Activated T-cell treated with anti-CD3 and anti-CD28 coated beads, Interleukin-2, amount 50 U/mL, for 72 hours (primary cell): ENCODE measurements around the gene LPP. TPM values are rescaled to one million over a fixed set of nuclear protein-coding genes. Genes with fewer than 3 reads are reported as not detected.

ENCODE experiments used
- ATAC-seq, 2 donors: fragments of 150-1000 bp; cut with Tn5 transposase; replicated peaks in 1 of 2; 2 replicates each; pipeline ENCODE4 v1.10.0; 2021; ENCODE audit warnings: moderate library complexity in 2 of 2, mild to moderate bottlenecking in 1 of 2
- DNase-seq, 2 donors: peaks; one replicate each; pipeline ENCODE4 v3.0.0; 2021 to 2022; ENCODE audit warnings: mixed read lengths in 1 of 2
- H3K27ac Mint-ChIP-seq: one replicate; pipeline ENCODE4 v1.8.0; 2022; ENCODE audit warnings: mild to moderate bottlenecking, moderate library complexity, mixed read lengths
- H3K27me3 Mint-ChIP-seq: one replicate; pipeline ENCODE4 v1.8.0; 2022; ENCODE audit warnings: low read depth, mixed read lengths
- H3K36me3 Mint-ChIP-seq, 2 donors: one replicate each; pipeline ENCODE4 v1.8.0; 2022; ENCODE audit warnings: mixed read lengths in 2 of 2, mild to moderate bottlenecking in 1 of 2; ENCODE audit not compliant: insufficient read depth in 2 of 2
- H3K4me1 Mint-ChIP-seq: one replicate; pipeline ENCODE4 v1.8.0; 2022; ENCODE audit warnings: low read depth, mixed read lengths
- H3K4me3 Mint-ChIP-seq, 2 donors: one replicate each; pipeline ENCODE4 v1.8.0; 2022; ENCODE audit warnings: mild to moderate bottlenecking in 2 of 2, mixed read lengths in 2 of 2, moderate library complexity in 2 of 2
- H3K9me3 Mint-ChIP-seq, 2 donors: one replicate each; pipeline ENCODE4 v1.8.0; 2022; ENCODE audit warnings: mixed read lengths in 2 of 2
- total RNA-seq, 2 donors: library from RNA; stranded (reverse); gene quantifications; one replicate each; pipeline ENCODE4 v1.2.3, GENCODE V29; 2022

Gene LPP
- total RNA-seq, 2 donors from 2014 or later = 50.4 to 67.7 TPM

DNA sequence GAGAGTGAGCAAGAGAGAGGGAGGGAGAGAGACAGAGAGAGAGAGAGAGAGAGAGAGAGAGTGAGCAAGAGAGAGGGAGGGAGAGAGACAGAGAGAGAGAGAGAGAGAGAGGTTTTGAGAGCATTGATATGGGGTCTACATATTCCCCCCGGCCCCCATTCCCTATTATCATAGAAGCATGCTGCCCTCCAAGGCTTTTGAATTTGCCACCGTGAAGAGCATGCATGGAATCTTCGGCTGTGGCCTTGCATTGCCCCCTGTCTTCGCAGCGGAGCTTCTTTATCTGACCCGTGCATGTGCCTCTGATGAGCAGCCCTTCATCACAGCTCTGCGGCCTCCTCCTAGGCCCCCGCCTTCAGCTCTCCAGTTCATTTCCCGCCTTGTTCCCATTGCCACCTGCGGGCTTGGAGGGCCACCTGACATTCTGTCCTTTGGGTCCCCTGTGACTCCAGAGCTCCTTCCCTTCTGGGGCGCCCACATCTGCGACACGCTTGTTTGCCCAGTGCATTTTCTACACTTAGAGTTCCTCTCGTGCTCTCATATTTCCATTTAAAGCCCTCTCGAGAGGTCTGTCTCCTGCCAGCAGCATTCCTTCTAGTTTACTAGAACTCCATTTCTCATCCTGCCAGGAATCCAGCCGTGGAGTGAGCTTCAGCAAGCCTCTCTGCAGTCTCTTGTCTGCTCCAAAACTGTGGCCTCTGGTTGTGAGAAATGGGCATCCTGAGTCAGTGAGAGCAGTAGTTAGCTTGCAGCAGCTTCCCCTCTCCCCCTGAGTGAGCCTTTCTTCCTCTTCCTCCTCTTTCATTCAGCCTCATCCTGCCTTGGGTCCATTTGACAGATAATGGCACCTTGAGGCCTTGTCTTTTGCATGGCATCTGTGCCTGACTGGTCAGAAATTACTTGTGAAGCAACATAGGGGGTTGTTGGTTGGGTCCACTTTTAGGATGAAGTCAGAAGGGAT lies 25.3 kb downstream of the LPP start:
- Mint-ChIP-seq H3K27ac (no peak overlapping the region), H3K4me1 (peaks cover 40% of the 10 kb centered on the region), H3K4me3 (no peak overlapping the region), H3K27me3 (no peaks in the 10 kb centered on the region), H3K36me3 (peaks cover 4 to 9% of the 10 kb centered on the region in 2 donors), H3K9me3 (peaks cover 0 to 2% of the 10 kb centered on the region in 2 donors)
- ATAC-seq (no peak), DNase-seq (no peak)

DNA sequence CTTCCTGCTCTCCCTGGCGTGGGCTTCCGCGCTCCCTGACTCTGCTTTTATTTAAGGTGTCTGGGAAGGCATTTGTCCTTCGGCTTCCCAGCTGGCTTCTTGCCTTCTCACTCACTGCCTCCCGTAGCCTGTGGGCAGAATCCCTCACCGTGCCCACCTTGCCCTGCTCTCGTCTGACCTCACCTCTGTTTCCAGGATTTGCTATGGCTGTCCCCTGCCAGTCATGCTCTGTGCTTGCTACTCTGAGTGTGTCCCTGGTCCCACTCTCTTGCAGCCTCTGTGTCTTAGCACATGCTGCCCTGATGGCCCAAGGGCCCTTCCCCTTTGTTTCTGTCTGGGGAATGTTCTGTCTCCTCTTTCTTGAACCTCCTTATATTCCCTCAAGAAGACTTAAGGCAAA lies 26.2 kb downstream of the LPP start:
- H3K9me3 Mint-ChIP-seq = peaks cover 0 to 2% of the 10 kb centered on the region in 2 donors
- H3K27me3 Mint-ChIP-seq = no peaks in the 10 kb centered on the region
- H3K36me3 Mint-ChIP-seq = peaks cover 3 to 9% of the 10 kb centered on the region in 2 donors
- DNase-seq (no peak), ATAC-seq (no peak)
- peaks cover 39% of the 10 kb centered on the region for H3K4me1 Mint-ChIP-seq
- no peak overlapping the region for H3K27ac Mint-ChIP-seq
- H3K4me3 Mint-ChIP-seq = no peak overlapping the region

DNA sequence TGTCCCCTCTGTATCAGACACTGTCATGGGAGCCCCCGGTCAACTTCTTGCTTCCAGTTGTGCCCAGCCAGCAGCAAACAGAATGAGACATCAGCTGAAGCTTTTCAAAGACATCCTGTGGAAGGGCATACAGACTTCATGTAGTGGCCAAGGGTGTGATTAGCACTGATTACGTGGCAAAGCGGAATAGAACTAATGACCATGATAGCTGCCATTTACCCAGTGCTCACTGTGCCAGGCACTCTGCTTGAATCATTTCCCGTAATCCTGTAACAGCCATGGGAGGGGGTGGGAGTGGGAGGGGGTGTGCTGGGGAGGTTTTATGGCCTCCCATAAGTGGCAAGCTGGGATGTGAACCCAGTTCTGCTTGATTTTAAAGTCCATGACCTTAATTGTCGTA lies 29.5 kb downstream of the LPP start:
- DNase-seq (no peak), ATAC-seq (no peak)
- H3K4me1 Mint-ChIP-seq = peaks cover 35% of the 10 kb centered on the region
- H3K36me3 Mint-ChIP-seq = no peaks in the 10 kb centered on the region
- H3K4me3 Mint-ChIP-seq = no peak overlapping the region
- no peaks in the 10 kb centered on the region for H3K9me3 Mint-ChIP-seq
- no peaks in the 10 kb centered on the region for H3K27me3 Mint-ChIP-seq
- H3K27ac Mint-ChIP-seq = no peak overlapping the region

DNA sequence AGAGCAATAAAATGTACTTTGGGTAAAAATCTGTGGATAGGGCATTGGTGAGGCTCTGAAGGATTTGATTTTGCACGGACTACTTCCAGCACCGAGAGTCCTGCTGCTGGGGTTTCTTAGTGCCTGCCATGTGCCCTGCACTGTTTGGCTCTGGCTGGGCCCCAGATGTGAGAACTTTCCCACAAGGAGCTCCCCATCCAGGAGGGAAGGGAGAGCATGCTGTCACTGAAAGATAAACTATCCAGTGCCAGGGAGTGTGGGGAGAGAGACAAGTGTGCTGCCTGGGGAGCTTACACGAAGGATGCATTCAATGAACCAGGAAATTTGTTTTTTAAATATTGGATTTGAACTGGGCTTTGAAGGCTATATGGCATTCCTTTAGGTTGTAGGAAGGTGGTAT lies 30.2 kb downstream of the LPP start:
- no peak overlapping the region for H3K27ac Mint-ChIP-seq
- H3K9me3 Mint-ChIP-seq = no peaks in the 10 kb centered on the region
- no peaks in the 10 kb centered on the region for H3K27me3 Mint-ChIP-seq
- ATAC-seq (no peak), DNase-seq (no peak)
- no peak overlapping the region for H3K4me3 Mint-ChIP-seq
- H3K36me3 Mint-ChIP-seq = no peaks in the 10 kb centered on the region
- H3K4me1 Mint-ChIP-seq = peaks cover 32% of the 10 kb centered on the region

- no peaks in the 10 kb centered on the region for H3K36me3 Mint-ChIP-seq
- no peak for ATAC-seq
- no peak for DNase-seq
- peaks cover 32% of the 10 kb centered on the region for H3K4me1 Mint-ChIP-seq
- no peaks in the 10 kb centered on the region for H3K27me3 Mint-ChIP-seq
- H3K9me3 Mint-ChIP-seq = no peaks in the 10 kb centered on the region
- H3K27ac Mint-ChIP-seq = no peak overlapping the region
- H3K4me3 Mint-ChIP-seq = no peak overlapping the region
Observed at GRCh38 chr3:188184649-188185048, 30.7 kb downstream of the LPP start.

DNA sequence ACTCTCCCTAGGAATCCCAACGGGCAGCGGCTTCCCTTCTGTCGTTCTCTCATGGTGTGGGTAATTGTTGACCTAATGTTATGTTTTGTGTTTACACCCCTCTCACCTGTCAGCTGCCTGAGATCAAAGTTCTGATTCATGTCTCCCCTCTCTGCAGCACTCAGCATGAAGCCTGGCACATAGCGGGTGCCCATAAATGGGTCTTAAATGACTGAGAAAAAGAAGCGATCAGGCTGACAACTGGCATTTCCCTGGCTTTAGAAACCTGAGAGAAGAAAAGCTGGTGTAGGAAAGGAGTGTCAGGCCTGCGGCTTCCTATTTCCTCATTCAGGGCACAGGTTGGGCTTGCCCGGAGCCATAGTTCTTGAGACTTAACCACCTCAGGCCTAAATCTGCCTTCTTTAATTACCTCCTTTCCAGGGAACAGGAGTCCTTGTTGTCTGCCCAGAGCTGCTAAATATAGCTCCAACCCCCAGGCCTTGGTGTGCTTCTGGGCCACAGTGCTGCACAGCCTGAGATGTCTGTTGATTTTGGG lies 31.8 kb downstream of the LPP start:
- H3K9me3 Mint-ChIP-seq = no peaks in the 10 kb centered on the region
- H3K27ac Mint-ChIP-seq = no peak overlapping the region
- H3K4me3 Mint-ChIP-seq = peak overlapping the region in 1 of 2 donors; percentile 9
- no peaks in the 10 kb centered on the region for H3K36me3 Mint-ChIP-seq
- DNase-seq (peak in 1 of 2 donors; percentile 9), ATAC-seq (peak; percentile 50 to 63)
- no peaks in the 10 kb centered on the region for H3K27me3 Mint-ChIP-seq
- peaks cover 41% of the 10 kb centered on the region for H3K4me1 Mint-ChIP-seq

- Mint-ChIP-seq H3K27ac (no peak overlapping the region), H3K4me3 (no peak overlapping the region), H3K36me3 (no peaks in the 10 kb centered on the region), H3K27me3 (no peaks in the 10 kb centered on the region), H3K9me3 (no peaks in the 10 kb centered on the region), H3K4me1 (peaks cover 41% of the 10 kb centered on the region)
- no peak for ATAC-seq
- no peak for DNase-seq
Observed at GRCh38 chr3:188187053-188187452, 33.1 kb downstream of the LPP start.

- no peak for DNase-seq
- Mint-ChIP-seq H3K4me3 (no peak overlapping the region), H3K9me3 (no peaks in the 10 kb centered on the region), H3K4me1 (peaks cover 45% of the 10 kb centered on the region), H3K27me3 (no peaks in the 10 kb centered on the region), H3K36me3 (peaks cover 0 to 1% of the 10 kb centered on the region in 2 donors), H3K27ac (no peak overlapping the region)
- no peak for ATAC-seq
Observed at GRCh38 chr3:188188911-188189310, 35.0 kb downstream of the LPP start.

DNA sequence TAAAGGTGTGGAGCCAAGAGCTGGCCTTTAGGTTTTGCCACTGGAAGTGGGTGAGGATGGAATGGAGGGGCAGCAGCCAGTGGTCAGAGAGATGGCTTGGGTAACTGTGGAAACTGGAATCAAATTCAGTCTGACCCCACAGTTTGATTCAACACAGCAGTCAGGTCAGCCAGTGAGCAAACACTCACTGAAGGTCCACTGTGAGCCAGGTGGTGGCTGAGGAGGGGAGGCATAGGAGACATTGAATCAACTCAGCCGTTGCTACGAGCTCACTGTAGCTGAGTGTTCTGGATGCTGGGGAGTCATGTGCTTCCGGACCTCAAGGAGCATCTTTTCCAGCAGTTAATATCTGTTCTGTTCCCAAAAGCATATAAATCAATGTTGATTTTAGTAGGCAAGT lies 37.5 kb downstream of the LPP start:
- Mint-ChIP-seq H3K36me3 (peaks cover 0 to 3% of the 10 kb centered on the region in 2 donors), H3K4me3 (no peak overlapping the region), H3K27ac (no peak overlapping the region), H3K4me1 (peaks cover 41% of the 10 kb centered on the region), H3K27me3 (no peaks in the 10 kb centered on the region), H3K9me3 (no peaks in the 10 kb centered on the region)
- ATAC-seq = no peak
- DNase-seq = no peak

DNA sequence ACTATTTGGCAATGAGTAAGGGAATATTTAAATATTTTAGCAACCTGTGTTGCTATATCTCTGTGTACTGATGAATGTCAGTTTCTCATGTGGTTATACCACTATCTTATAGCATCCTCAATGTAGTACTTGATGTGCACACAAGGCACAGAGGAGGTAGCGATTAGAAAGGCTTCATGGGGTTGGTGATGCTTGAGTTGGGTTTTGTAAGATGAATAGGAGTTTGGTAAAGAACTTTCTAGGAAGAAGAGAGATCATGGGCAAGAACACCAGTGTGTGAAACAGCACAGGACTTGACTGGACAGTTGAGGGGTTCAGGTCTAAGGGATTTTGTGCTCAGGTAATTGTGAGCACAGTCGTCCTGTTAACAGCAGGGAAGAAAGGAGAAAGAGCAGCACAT lies 38.1 kb downstream of the LPP start:
- Mint-ChIP-seq H3K27ac (no peak overlapping the region), H3K36me3 (peaks cover 1 to 5% of the 10 kb centered on the region in 2 donors), H3K27me3 (no peaks in the 10 kb centered on the region), H3K4me1 (peaks cover 47% of the 10 kb centered on the region), H3K4me3 (no peak overlapping the region), H3K9me3 (no peaks in the 10 kb centered on the region)
- ATAC-seq (no peak), DNase-seq (no peak)

- ATAC-seq (no peak), DNase-seq (no peak)
- Mint-ChIP-seq H3K4me3 (no peak overlapping the region), H3K9me3 (no peaks in the 10 kb centered on the region), H3K36me3 (peaks cover 1 to 5% of the 10 kb centered on the region in 2 donors), H3K27me3 (no peaks in the 10 kb centered on the region), H3K27ac (no peak overlapping the region), H3K4me1 (peaks cover 46% of the 10 kb centered on the region)
Observed at GRCh38 chr3:188194332-188194731, 40.4 kb downstream of the LPP start.

- H3K4me1 Mint-ChIP-seq = peaks cover 32% of the 10 kb centered on the region
- H3K27me3 Mint-ChIP-seq = no peaks in the 10 kb centered on the region
- no peak overlapping the region for H3K27ac Mint-ChIP-seq
- ATAC-seq (no peak), DNase-seq (no peak)
- no peaks in the 10 kb centered on the region for H3K9me3 Mint-ChIP-seq
- no peak overlapping the region for H3K4me3 Mint-ChIP-seq
- H3K36me3 Mint-ChIP-seq = peaks cover 1 to 5% of the 10 kb centered on the region in 2 donors
Observed at GRCh38 chr3:188196232-188196990, 42.5 kb downstream of the LPP start.

- Mint-ChIP-seq H3K27ac (no peak overlapping the region), H3K36me3 (peaks cover 1 to 4% of the 10 kb centered on the region in 2 donors), H3K4me3 (no peak overlapping the region), H3K9me3 (no peaks in the 10 kb centered on the region), H3K27me3 (no peaks in the 10 kb centered on the region), H3K4me1 (peaks cover 33% of the 10 kb centered on the region)
- ATAC-seq (peak; percentile 41 to 79), DNase-seq (no peak)
Observed at GRCh38 chr3:188197388-188197847, 43.5 kb downstream of the LPP start.
